Vagina (tissue), 2 donors: Measurements from ENCODE around the gene NDFIP2. TPM values are rescaled to one million over a fixed set of nuclear protein-coding genes. Genes with fewer than 3 reads are reported as not detected.

Experiments used
- DNase-seq, 2 donors: peaks; one replicate each; pipeline ENCODE4 v3.0.0-alpha.2; 2017; ENCODE audit errors: extremely low spot score in 2 of 2
- H3K27ac ChIP-seq: fragments of 200-600 bp; sonication (generic); one replicate; pipeline ENCODE4 v1.5.1; 2019
- H3K27me3 ChIP-seq: fragments of 200-600 bp; sonication (generic); one replicate; pipeline ENCODE4 v1.5.1; 2019
- H3K36me3 ChIP-seq, 2 donors: fragments of 200-600 bp; sonication (generic); one replicate each; pipeline ENCODE4 v1.5.1; 2017 to 2019
- H3K4me1 ChIP-seq: fragments of 200-600 bp; sonication (generic); one replicate; pipeline ENCODE4 v1.5.1; 2019
- H3K4me3 ChIP-seq, 2 donors: fragments of 200-600 bp; sonication (generic); 1 replicate in 1 of 2; 2 replicates in 1 of 2; pipeline ENCODE4 v1.5.1; 2016 to 2019
- H3K9me3 ChIP-seq: fragments of 200-600 bp; sonication (generic); one replicate; pipeline ENCODE4 v1.5.1; 2019
- POLR2A ChIP-seq, 2 donors: fragments of 450-650 bp; IDR thresholded peaks; one replicate each; pipeline ENCODE4 v1.6.1; 2017; ENCODE audit warnings: antibody characterized with exemption in 2 of 2, mild to moderate bottlenecking in 2 of 2, moderate library complexity in 2 of 2
- POLR2AphosphoS5 ChIP-seq, 2 donors: sonication (generic); formaldehyde crosslinking; IDR thresholded peaks; one replicate each; pipeline ENCODE4 v1.9.0; 2017; ENCODE audit warnings: antibody characterized with exemption in 2 of 2, mild to moderate bottlenecking in 2 of 2, low read depth in 1 of 2; ENCODE audit not compliant: insufficient read depth in 1 of 2
- intact Hi-C: fragments of 100-400 bp; cut with DNase I; formaldehyde crosslinking; loops from one replicate; pipeline ENCODE4 v1.15.1; 2023
- total RNA-seq: library from RNA; depleted of rRNA; stranded (reverse); fragments of >200 nt; gene quantifications from one replicate; pipeline ENCODE4 v1.2.3, GENCODE V29; 2016
- TF ChIP-seq, protein P1 (sequence below), 3 experiments: fragments of 450-650 bp in 2 of 3; fragments of 200-600 bp in 1 of 3; sonication (generic) in 1 of 3; IDR thresholded peaks; one replicate each; pipeline ENCODE4 v1.5.1; 2017 to 2019; ENCODE audit warnings: antibody characterized with exemption in 3 of 3, mild to moderate bottlenecking in 2 of 3, moderate library complexity in 2 of 3

NDFIP2 gene
- total RNA-seq, 1 donor from 2014 or later = 26.8 TPM

DNA sequence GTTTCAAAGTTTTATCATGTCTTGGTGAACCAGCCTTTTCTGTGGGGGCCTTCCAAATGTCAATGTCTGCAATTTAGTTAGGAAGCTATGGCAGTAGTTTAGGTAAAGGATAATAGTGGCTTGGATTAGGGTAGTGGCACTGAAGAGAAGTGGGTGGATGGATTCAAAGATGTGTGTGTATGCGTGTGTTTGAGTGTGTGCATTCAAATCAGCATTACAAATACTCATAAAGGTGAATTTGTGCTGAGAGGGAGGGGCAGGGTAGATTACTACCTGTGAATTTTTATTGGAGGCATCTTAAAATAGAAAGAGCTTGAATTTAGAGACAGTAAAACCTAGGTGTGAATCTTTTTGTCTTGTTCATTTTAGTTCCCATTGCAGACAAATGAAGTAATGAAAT lies 16.9 kb downstream of the NDFIP2 start:
- H3K27ac ChIP-seq = no peak overlapping the region

DNA sequence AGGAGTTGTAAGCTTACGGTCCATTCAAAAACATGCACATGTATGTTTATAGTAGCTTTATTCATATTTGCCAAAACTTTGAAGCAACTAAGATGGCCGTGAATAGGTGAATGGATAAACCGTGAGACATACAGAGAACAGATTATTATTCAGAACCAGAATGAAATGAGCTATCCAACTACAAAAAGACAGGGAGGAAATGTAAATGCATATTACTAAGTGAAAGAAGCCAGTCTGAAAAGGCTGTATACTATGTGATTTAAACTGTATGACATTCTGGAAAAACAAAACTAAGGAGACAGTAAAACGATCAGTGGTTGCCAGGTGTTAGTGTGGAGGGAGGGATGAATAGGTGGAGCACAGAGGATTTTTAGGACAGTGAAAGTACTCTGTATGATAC lies 19.9 kb downstream of the NDFIP2 start:
- TF ChIP-seq, protein P1, sequence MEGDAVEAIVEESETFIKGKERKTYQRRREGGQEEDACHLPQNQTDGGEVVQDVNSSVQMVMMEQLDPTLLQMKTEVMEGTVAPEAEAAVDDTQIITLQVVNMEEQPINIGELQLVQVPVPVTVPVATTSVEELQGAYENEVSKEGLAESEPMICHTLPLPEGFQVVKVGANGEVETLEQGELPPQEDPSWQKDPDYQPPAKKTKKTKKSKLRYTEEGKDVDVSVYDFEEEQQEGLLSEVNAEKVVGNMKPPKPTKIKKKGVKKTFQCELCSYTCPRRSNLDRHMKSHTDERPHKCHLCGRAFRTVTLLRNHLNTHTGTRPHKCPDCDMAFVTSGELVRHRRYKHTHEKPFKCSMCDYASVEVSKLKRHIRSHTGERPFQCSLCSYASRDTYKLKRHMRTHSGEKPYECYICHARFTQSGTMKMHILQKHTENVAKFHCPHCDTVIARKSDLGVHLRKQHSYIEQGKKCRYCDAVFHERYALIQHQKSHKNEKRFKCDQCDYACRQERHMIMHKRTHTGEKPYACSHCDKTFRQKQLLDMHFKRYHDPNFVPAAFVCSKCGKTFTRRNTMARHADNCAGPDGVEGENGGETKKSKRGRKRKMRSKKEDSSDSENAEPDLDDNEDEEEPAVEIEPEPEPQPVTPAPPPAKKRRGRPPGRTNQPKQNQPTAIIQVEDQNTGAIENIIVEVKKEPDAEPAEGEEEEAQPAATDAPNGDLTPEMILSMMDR (IDR thresholded peaks at IDR 0.05) = no peak
- TF ChIP-seq POLR2AphosphoS5 (IDR thresholded peaks at IDR 0.05; ENCODE audit: insufficient read depth in 1 of 2, low read depth in 1 of 2) (no peak), POLR2A (IDR thresholded peaks at IDR 0.05) (no peak)
- no peaks in the 10 kb centered on the region for H3K27me3 ChIP-seq
- no peak overlapping the region for H3K27ac ChIP-seq
- no peak for DNase-seq
- no peak overlapping the region for H3K4me3 ChIP-seq
- H3K36me3 ChIP-seq = no peaks in the 10 kb centered on the region
- intact Hi-C loops = no loop called here
- H3K4me1 ChIP-seq = peaks cover 15% of the 10 kb centered on the region
- H3K9me3 ChIP-seq = no peaks in the 10 kb centered on the region

More for the DNA sequence above, 16.9 kb downstream of the NDFIP2 start:
- peaks cover 25% of the 10 kb centered on the region for H3K4me1 ChIP-seq
- TF ChIP-seq POLR2A (IDR thresholded peaks at IDR 0.05) = no peak
- TF ChIP-seq POLR2AphosphoS5 (IDR thresholded peaks at IDR 0.05; ENCODE audit: insufficient read depth in 1 of 2, low read depth in 1 of 2) = no peak
- TF ChIP-seq, protein P1 (IDR thresholded peaks at IDR 0.05) = no peak
- DNase-seq = no peak
- no peaks in the 10 kb centered on the region for H3K9me3 ChIP-seq
- no peak overlapping the region for H3K4me3 ChIP-seq
- intact Hi-C loops = no loop called here
- H3K36me3 ChIP-seq = no peaks in the 10 kb centered on the region
- H3K27me3 ChIP-seq = no peaks in the 10 kb centered on the region

DNA sequence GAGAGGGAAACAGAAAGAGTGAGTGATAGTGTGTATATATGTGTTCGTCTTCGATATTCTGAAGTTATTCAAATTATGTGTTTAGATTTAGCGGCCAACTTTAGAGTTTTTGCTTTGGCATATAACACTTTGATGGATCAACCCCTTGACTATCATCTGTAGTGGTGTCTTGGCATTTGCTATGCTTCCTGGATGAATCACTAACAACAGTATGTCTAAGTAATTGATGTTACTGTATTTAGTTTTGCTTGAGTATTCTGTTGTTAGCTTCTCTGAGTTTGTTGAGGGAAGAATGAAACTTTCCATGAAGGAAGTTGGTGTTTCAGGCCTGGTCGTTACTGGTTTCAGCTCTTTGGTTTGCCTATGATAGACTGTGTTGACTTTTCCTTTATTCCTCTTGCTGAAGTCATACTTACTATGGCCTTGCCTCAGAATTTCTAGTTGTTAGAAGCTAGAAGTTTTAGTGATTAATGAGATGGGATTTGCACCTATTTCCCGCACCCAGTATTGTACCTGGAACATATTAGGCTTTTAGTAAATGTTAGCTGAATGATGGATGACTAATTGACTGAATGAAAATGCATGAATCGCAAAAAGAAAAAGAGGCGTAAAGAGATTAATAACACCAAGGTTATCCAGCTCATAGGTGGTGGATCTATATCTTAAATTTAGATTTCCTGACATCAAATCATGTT lies 20.7 kb downstream of the NDFIP2 start:
- peaks cover 15% of the 10 kb centered on the region for H3K4me1 ChIP-seq
- TF ChIP-seq, protein P1 (IDR thresholded peaks at IDR 0.05) = no peak
- TF ChIP-seq POLR2AphosphoS5 (IDR thresholded peaks at IDR 0.05; ENCODE audit: insufficient read depth in 1 of 2, low read depth in 1 of 2) (no peak), POLR2A (IDR thresholded peaks at IDR 0.05) (no peak)
- H3K27me3 ChIP-seq = no peaks in the 10 kb centered on the region
- no peak overlapping the region for H3K4me3 ChIP-seq
- DNase-seq = no peak
- no peaks in the 10 kb centered on the region for H3K9me3 ChIP-seq
- no peaks in the 10 kb centered on the region for H3K36me3 ChIP-seq
- intact Hi-C loops = no loop called here
- no peak overlapping the region for H3K27ac ChIP-seq

DNA sequence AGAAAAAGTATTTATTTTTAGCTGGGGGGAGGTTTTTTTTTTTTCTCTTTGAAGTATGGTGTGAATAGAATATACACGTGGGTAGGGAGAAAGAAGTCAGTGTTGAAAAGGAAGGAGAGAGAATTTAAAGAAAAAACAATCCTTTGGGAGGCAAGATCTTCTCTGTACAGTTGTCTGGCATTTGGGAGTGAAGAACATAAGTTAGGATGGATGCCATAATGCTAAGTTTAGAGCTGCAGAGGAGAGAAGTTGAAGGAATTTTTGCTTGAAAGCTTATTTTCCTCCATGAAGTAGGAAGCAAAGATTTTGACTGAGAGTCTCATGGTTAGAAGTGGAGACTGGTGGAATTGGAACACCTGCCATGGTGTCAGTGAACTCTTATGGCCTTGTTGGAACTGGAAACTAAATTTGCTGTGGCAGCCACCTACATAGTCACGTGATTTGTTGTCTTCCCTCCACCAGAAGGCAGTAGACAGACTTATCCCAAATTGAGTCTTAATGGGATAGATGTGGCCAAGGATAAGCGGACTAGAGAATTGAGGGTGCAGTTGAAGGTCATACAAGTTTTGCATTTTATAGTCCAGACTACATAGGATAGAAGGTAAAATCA lies 22.0 kb downstream of the NDFIP2 start:
- TF ChIP-seq, protein P1 (IDR thresholded peaks at IDR 0.05) = no peak
- TF ChIP-seq POLR2AphosphoS5 (IDR thresholded peaks at IDR 0.05; ENCODE audit: insufficient read depth in 1 of 2, low read depth in 1 of 2) (no peak), POLR2A (IDR thresholded peaks at IDR 0.05) (no peak)
- intact Hi-C loops = no loop called here
- Histone ChIP-seq H3K4me3 (no peak overlapping the region), H3K9me3 (no peaks in the 10 kb centered on the region), H3K27ac (no peak overlapping the region), H3K4me1 (peaks cover 16% of the 10 kb centered on the region), H3K36me3 (no peaks in the 10 kb centered on the region), H3K27me3 (no peaks in the 10 kb centered on the region)
- no peak for DNase-seq

DNA sequence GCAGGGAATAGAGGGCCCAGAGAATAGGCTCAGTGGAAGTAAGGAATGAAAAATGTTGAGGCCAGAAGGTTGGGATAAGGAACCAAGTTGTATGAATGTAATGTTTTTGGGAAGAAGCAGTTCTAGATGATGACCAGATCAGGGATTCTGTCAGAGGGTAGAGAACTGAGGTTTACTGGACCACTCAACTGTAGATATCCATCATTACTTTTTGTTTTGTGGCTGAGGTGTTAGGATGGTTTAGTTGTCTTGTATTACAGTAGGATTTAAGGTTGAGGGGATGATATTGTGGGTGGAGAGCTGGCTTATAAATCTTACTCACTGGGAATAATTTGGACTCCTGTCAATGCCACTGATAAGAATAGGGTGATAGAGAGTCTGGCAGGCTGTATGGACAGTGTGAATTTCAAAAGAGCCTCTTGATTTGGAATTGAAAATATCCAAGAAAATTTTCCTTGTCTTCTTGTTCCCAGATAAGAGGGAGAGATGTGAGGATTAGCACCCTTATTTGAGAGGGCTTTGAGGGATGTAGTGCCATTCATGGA lies 22.6 kb downstream of the NDFIP2 start:
- H3K4me3 ChIP-seq = no peak overlapping the region
- H3K27me3 ChIP-seq = no peaks in the 10 kb centered on the region
- H3K4me1 ChIP-seq = peaks cover 22% of the 10 kb centered on the region
- H3K36me3 ChIP-seq = no peaks in the 10 kb centered on the region
- no peak for DNase-seq
- H3K9me3 ChIP-seq = no peaks in the 10 kb centered on the region
- intact Hi-C loops = no loop called here
- no peak overlapping the region for H3K27ac ChIP-seq
- TF ChIP-seq, protein P1 (IDR thresholded peaks at IDR 0.05) = no peak
- TF ChIP-seq POLR2AphosphoS5 (IDR thresholded peaks at IDR 0.05; ENCODE audit: insufficient read depth in 1 of 2, low read depth in 1 of 2) (no peak), POLR2A (IDR thresholded peaks at IDR 0.05) (no peak)
